Neuronal stem cell (in vitro differentiated cells): ENCODE data around the gene RPL13.

Experiments
- DNase-seq: peaks from one replicate; pipeline ENCODE4 v3.0.0-alpha.2; 2013; ENCODE audit warnings: low spot score
- H2AFZ ChIP-seq: one replicate; pipeline ENCODE4 v1.6.1; 2013; ENCODE audit warnings: mild to moderate bottlenecking, low read length, inconsistent platforms
- H2AK5ac ChIP-seq: 2 replicates; pipeline ENCODE4 v1.6.1; 2013; ENCODE audit warnings: low read depth, mild to moderate bottlenecking, inconsistent platforms, low read length, moderate library complexity, mixed read lengths
- H2BK120ac ChIP-seq: 2 replicates; pipeline ENCODE4 v1.6.1; 2013; ENCODE audit warnings: low read depth, mild to moderate bottlenecking, inconsistent platforms, low read length, moderate library complexity, mixed read lengths
- H2BK12ac ChIP-seq: one replicate; pipeline ENCODE4 v1.6.1; 2013; ENCODE audit warnings: low read length, inconsistent platforms
- H2BK15ac ChIP-seq: 2 replicates; pipeline ENCODE4 v1.6.1; 2013; ENCODE audit warnings: mild to moderate bottlenecking, low read length, inconsistent platforms, mixed read lengths
- H2BK5ac ChIP-seq: one replicate; pipeline ENCODE4 v1.6.1; 2013; ENCODE audit warnings: inconsistent platforms, mild to moderate bottlenecking, low read length, moderate library complexity
- H3K14ac ChIP-seq: one replicate; pipeline ENCODE4 v1.6.1; 2013; ENCODE audit warnings: low read length, inconsistent platforms
- H3K18ac ChIP-seq: 2 replicates; pipeline ENCODE4 v1.6.1; 2013; ENCODE audit warnings: low read length, inconsistent platforms
- H3K23ac ChIP-seq: 2 replicates; pipeline ENCODE4 v1.6.1; 2013; ENCODE audit warnings: low read depth, mild to moderate bottlenecking, mixed read lengths, low read length, inconsistent platforms; ENCODE audit not compliant: poor library complexity
- H3K27ac ChIP-seq: replicated peaks from 3 replicates; pipeline ENCODE4 v1.5.1; 2013; ENCODE audit warnings: low read length, inconsistent platforms
- H3K27me3 ChIP-seq, 3 experiments: 2 replicates each; pipeline ENCODE4 v1.6.1; 2013; ENCODE audit warnings: low read length in 3 of 3, mild to moderate bottlenecking in 2 of 3, inconsistent platforms in 1 of 3, low read depth in 1 of 3, mixed read lengths in 1 of 3, moderate library complexity in 1 of 3; ENCODE audit not compliant: control insufficient read depth in 3 of 3, insufficient read depth in 3 of 3
- H3K36me3 ChIP-seq, 2 donors: replicated peaks in 1 of 2; 2 replicates each; pipeline ENCODE4 v1.6.1; 2013; ENCODE audit warnings: low read length in 2 of 2; ENCODE audit not compliant: control insufficient read depth in 2 of 2, insufficient read depth in 2 of 2
- H3K4ac ChIP-seq: 2 replicates; pipeline ENCODE4 v1.6.1; 2013; ENCODE audit warnings: inconsistent platforms, mild to moderate bottlenecking, low read length, moderate library complexity
- H3K4me1 ChIP-seq, 2 donors: 1 replicate in 1 of 2; 2 replicates in 1 of 2; pipeline ENCODE4 v1.6.1; 2013; ENCODE audit warnings: low read length in 2 of 2, low read depth in 1 of 2; ENCODE audit not compliant: control insufficient read depth in 2 of 2, insufficient read depth in 1 of 2
- H3K4me2 ChIP-seq: one replicate; pipeline ENCODE4 v1.6.1; 2013; ENCODE audit warnings: mild to moderate bottlenecking, low read length, inconsistent platforms; ENCODE audit not compliant: insufficient read depth, poor library complexity, severe bottlenecking
- H3K4me3 ChIP-seq, 2 donors: 2 replicates each; pipeline ENCODE4 v1.5.1; 2013; ENCODE audit warnings: low read length in 2 of 2, mild to moderate bottlenecking in 2 of 2, inconsistent platforms in 1 of 2, moderate library complexity in 1 of 2
- H3K79me1 ChIP-seq: one replicate; pipeline ENCODE4 v1.6.1; 2013; ENCODE audit warnings: low read depth, mild to moderate bottlenecking, inconsistent platforms, low read length, moderate library complexity
- H3K9ac ChIP-seq: one replicate; pipeline ENCODE4 v1.6.1; 2013; ENCODE audit warnings: mild to moderate bottlenecking, low read depth, low read length, inconsistent platforms; ENCODE audit not compliant: poor library complexity
- H3K9me3 ChIP-seq, 2 donors: replicated peaks in 1 of 2; 2 replicates each; pipeline versions ENCODE3 to v1.6.1; 2013; ENCODE audit warnings: low read length in 2 of 2, mild to moderate bottlenecking in 2 of 2, inconsistent platforms in 1 of 2, low read depth in 1 of 2, mixed read lengths in 1 of 2, moderate library complexity in 1 of 2; ENCODE audit not compliant: control insufficient read depth in 2 of 2, insufficient read depth in 1 of 2
- H4K8ac ChIP-seq: one replicate; pipeline ENCODE4 v1.6.1; 2013; ENCODE audit warnings: low read depth, mild to moderate bottlenecking, inconsistent platforms, low read length, moderate library complexity
- H4K91ac ChIP-seq: one replicate; pipeline ENCODE4 v1.6.1; 2013; ENCODE audit warnings: low read length, low read depth, mild to moderate bottlenecking, inconsistent platforms; ENCODE audit not compliant: poor library complexity
- WGBS, 2 donors: extraction: QIAGEN DNeasy Blood & Tissue Kit; methylation state at CpG; one replicate each; pipeline ENCODE4 v1.1.7; 2013; ENCODE audit warnings: missing lambda C conversion rate in 2 of 2, mixed read lengths in 1 of 2; ENCODE audit not compliant: insufficient read length in 2 of 2, insufficient replicate concordance in 1 of 2; ENCODE audit errors: extremely low coverage in 2 of 2; 5-methylcytosine and 5-hydroxymethylcytosine counted together

The RPL13 gene

GRCh38 chr16:89529097-89529496, 31.4 kb upstream of the RPL13 start:
- Histone ChIP-seq H4K8ac (no peak overlapping the region), H3K4me3 (no peak overlapping the region), H2BK15ac (no peak overlapping the region), H2BK120ac (no peak overlapping the region), H3K14ac (no peak overlapping the region), H2BK5ac (no peak overlapping the region), H3K79me1 (peaks cover 7% of the 10 kb centered on the region), H2BK12ac (no peak overlapping the region), H3K4me1 (no peaks in the 10 kb centered on the region), H3K9ac (no peak overlapping the region), H3K18ac (no peak overlapping the region), H2AK5ac (no peak overlapping the region), H3K4ac (no peak overlapping the region), H3K36me3 (peaks cover 61 to 95% of the 10 kb centered on the region in 2 donors), H3K9me3 (no peaks in the 10 kb centered on the region), H3K23ac (no peak overlapping the region), H3K27ac (no peak overlapping the region), H4K91ac (no peak overlapping the region), H3K27me3 (no peaks in the 10 kb centered on the region), H2AFZ (no peak overlapping the region), H3K4me2 (no peak overlapping the region)
- WGBS, 2 donors: no CpG with 5 or more reads among the region's 16 CpGs
- DNase-seq: no peak

GRCh38 chr16:89530401-89531381, 29.8 kb upstream of the RPL13 start:
- peak overlapping the region; percentile 52 for H4K8ac ChIP-seq
- H3K27ac ChIP-seq: no peak overlapping the region
- no peaks in the 10 kb centered on the region for H3K9me3 ChIP-seq
- no peak overlapping the region for H3K4me2 ChIP-seq
- no peaks in the 10 kb centered on the region for H3K4me1 ChIP-seq
- no CpG with 5 or more reads among the region's 37 CpGs for WGBS, 2 donors
- H3K27me3 ChIP-seq: no peaks in the 10 kb centered on the region
- H2BK15ac ChIP-seq: no peak overlapping the region
- no peak overlapping the region for H3K23ac ChIP-seq
- H2AFZ ChIP-seq: no peak overlapping the region
- peak overlapping the region in 1 of 2 donors; percentile 36 for H3K4me3 ChIP-seq
- peak overlapping the region; percentile 24 for H3K9ac ChIP-seq
- no peak overlapping the region for H2BK5ac ChIP-seq
- H2AK5ac ChIP-seq: no peak overlapping the region
- H4K91ac ChIP-seq: no peak overlapping the region
- no peak overlapping the region for H3K14ac ChIP-seq
- no peak for DNase-seq
- H3K79me1 ChIP-seq: peaks cover 16% of the 10 kb centered on the region
- H3K4ac ChIP-seq: no peak overlapping the region
- H3K36me3 ChIP-seq: peaks cover 58 to 95% of the 10 kb centered on the region in 2 donors
- no peak overlapping the region for H2BK12ac ChIP-seq
- H3K18ac ChIP-seq: no peak overlapping the region
- H2BK120ac ChIP-seq: no peak overlapping the region

GRCh38 chr16:89531821-89532526, 28.5 kb upstream of the RPL13 start:
- no CpG with 5 or more reads among the region's 31 CpGs for WGBS, 2 donors

GRCh38 chr16:89534252-89534756, 26.2 kb upstream of the RPL13 start:
- Histone ChIP-seq H3K27me3 (no peaks in the 10 kb centered on the region), H3K4ac (no peak overlapping the region), H3K4me3 (no peak overlapping the region), H3K36me3 (peaks cover 56 to 88% of the 10 kb centered on the region in 2 donors), H3K14ac (no peak overlapping the region), H3K27ac (no peak overlapping the region), H4K91ac (no peak overlapping the region), H3K79me1 (peaks cover 23% of the 10 kb centered on the region), H2AK5ac (no peak overlapping the region), H3K18ac (no peak overlapping the region), H3K23ac (no peak overlapping the region), H3K4me2 (no peak overlapping the region), H3K4me1 (no peaks in the 10 kb centered on the region), H2BK15ac (no peak overlapping the region), H3K9me3 (no peaks in the 10 kb centered on the region), H4K8ac (no peak overlapping the region), H2BK12ac (no peak overlapping the region), H3K9ac (no peak overlapping the region), H2BK120ac (no peak overlapping the region), H2AFZ (no peak overlapping the region), H2BK5ac (no peak overlapping the region)
- WGBS, 2 donors: no CpG with 5 or more reads among the region's 11 CpGs
- no peak for DNase-seq

More at GRCh38 chr16:89531821-89532526, 28.5 kb upstream of the RPL13 start:
- no peak overlapping the region for H3K4me2 ChIP-seq
- no peak overlapping the region for H3K23ac ChIP-seq
- H2BK15ac ChIP-seq: no peak overlapping the region
- no peak overlapping the region for H3K14ac ChIP-seq
- no peak overlapping the region for H3K9ac ChIP-seq
- H4K8ac ChIP-seq: no peak overlapping the region
- H2BK5ac ChIP-seq: no peak overlapping the region
- H2BK120ac ChIP-seq: no peak overlapping the region
- H2BK12ac ChIP-seq: no peak overlapping the region
- peaks cover 21% of the 10 kb centered on the region for H3K79me1 ChIP-seq
- H3K36me3 ChIP-seq: peaks cover 57 to 90% of the 10 kb centered on the region in 2 donors
- no peak overlapping the region for H3K27ac ChIP-seq
- no peak overlapping the region for H4K91ac ChIP-seq
- H3K9me3 ChIP-seq: no peaks in the 10 kb centered on the region
- H2AK5ac ChIP-seq: no peak overlapping the region
- H3K27me3 ChIP-seq: no peaks in the 10 kb centered on the region
- H3K4me1 ChIP-seq: no peaks in the 10 kb centered on the region
- H3K4ac ChIP-seq: no peak overlapping the region
- no peak for DNase-seq
- H2AFZ ChIP-seq: no peak overlapping the region
- H3K4me3 ChIP-seq: no peak overlapping the region
- no peak overlapping the region for H3K18ac ChIP-seq
